ENCODE data around the gene SRA1.
"Not testable (repeated sequence)": the region's sequence is repeated elsewhere in the genome, so short reads cannot be mapped to it uniquely, and the experiment has no call there.

Gene SRA1

GRCh38 chr5:140557136-140557805 lies at the start of gene SRA1:
TSS of gene SRA1 (minus strand) at chr5:140557473. CDS start at chr5:140557452, 21 bp downstream.
- peak; percentile 73 for DNase-seq (ENCODE audit: low read depth)

- DNase-seq (ENCODE audit: low read depth) = no peak
Observed at GRCh38 chr5:140607031-140607430, 49.8 kb upstream of the SRA1 start.

- no peak for DNase-seq (ENCODE audit: low read depth)
Observed at GRCh38 chr5:140605879-140606278, 48.6 kb upstream of the SRA1 start.

- DNase-seq (ENCODE audit: low read depth) = no peak
Observed at GRCh38 chr5:140603734-140604133, 46.5 kb upstream of the SRA1 start.

GRCh38 chr5:140603446-140603698 lies 46.1 kb upstream of the SRA1 start:
- DNase-seq (ENCODE audit: low read depth) = not testable (repeated sequence)

GRCh38 chr5:140602147-140602546 lies 44.9 kb upstream of the SRA1 start:
- no peak for DNase-seq (ENCODE audit: low read depth)

- no peak for DNase-seq (ENCODE audit: low read depth)
Observed at GRCh38 chr5:140600096-140600495, 42.8 kb upstream of the SRA1 start.

GRCh38 chr5:140598836-140599235 lies 41.6 kb upstream of the SRA1 start:
- DNase-seq (ENCODE audit: low read depth) = no peak

GRCh38 chr5:140596321-140596741 lies 39.1 kb upstream of the SRA1 start:
- DNase-seq (ENCODE audit: low read depth) = no peak

GRCh38 chr5:140595538-140596300 lies 38.4 kb upstream of the SRA1 start:
- DNase-seq (ENCODE audit: low read depth) = no peak

- no peak for DNase-seq (ENCODE audit: low read depth)
Observed at GRCh38 chr5:140594169-140594568, 36.9 kb upstream of the SRA1 start.

- DNase-seq (ENCODE audit: low read depth) = not testable (repeated sequence)
Observed at GRCh38 chr5:140593070-140593469, 35.8 kb upstream of the SRA1 start.

GRCh38 chr5:140591747-140592372 lies 34.6 kb upstream of the SRA1 start:
- DNase-seq (ENCODE audit: low read depth) = no peak

- no peak for DNase-seq (ENCODE audit: low read depth)
Observed at GRCh38 chr5:140590861-140591260, 33.6 kb upstream of the SRA1 start.

- DNase-seq (ENCODE audit: low read depth) = no peak
Observed at GRCh38 chr5:140588311-140589070, 31.2 kb upstream of the SRA1 start.

- no peak for DNase-seq (ENCODE audit: low read depth)
Observed at GRCh38 chr5:140587495-140587894, 30.2 kb upstream of the SRA1 start.

- not testable (repeated sequence) for DNase-seq (ENCODE audit: low read depth)
Observed at GRCh38 chr5:140579188-140579747, 22.0 kb upstream of the SRA1 start.

GRCh38 chr5:140576776-140577201 lies 19.5 kb upstream of the SRA1 start:
- DNase-seq (ENCODE audit: low read depth) = no peak

GRCh38 chr5:140575309-140575708 lies 18.0 kb upstream of the SRA1 start:
- DNase-seq (ENCODE audit: low read depth) = no peak

- DNase-seq (ENCODE audit: low read depth) = no peak
Observed at GRCh38 chr5:140574165-140574564, 16.9 kb upstream of the SRA1 start.

- DNase-seq (ENCODE audit: low read depth) = no peak
Observed at GRCh38 chr5:140573683-140574082, 16.4 kb upstream of the SRA1 start.

- DNase-seq (ENCODE audit: low read depth) = no peak
Observed at GRCh38 chr5:140571105-140571504, 13.8 kb upstream of the SRA1 start.
